ENCODE data around the gene RSAD1. TPM values are rescaled to one million over a fixed set of nuclear protein-coding genes. Genes with fewer than 3 reads are reported as not detected.

RSAD1 gene
- total RNA-seq, 1 donor from 2014 or later, result 37.3 TPM

DNA sequence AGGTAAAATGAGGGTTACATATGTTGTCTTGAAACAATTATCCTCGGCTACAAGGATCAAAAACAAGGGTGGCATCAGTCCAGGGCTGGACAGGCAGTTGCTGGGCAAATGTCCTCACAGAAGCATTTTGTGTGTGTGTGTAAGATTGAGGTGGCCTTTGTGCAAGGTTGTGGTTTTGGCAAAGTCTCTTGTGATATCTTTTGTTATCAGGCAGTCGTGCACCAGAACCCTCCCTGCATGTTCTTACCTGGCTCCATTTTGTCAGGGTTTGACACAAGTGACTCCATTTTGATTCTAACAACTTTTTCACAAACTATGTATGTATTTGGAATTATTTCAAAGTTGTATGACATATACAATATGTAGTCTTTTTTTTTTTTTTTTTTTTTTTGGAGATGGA, 30.0 kb upstream of the RSAD1 start:
- TF ChIP-seq POLR2AphosphoS5 (IDR thresholded peaks at IDR 0.05; ENCODE audit: insufficient read depth in 1 of 2, low read depth in 1 of 2) (no peak), POLR2A (IDR thresholded peaks at IDR 0.05) (no peak)
- TF ChIP-seq, protein P1, sequence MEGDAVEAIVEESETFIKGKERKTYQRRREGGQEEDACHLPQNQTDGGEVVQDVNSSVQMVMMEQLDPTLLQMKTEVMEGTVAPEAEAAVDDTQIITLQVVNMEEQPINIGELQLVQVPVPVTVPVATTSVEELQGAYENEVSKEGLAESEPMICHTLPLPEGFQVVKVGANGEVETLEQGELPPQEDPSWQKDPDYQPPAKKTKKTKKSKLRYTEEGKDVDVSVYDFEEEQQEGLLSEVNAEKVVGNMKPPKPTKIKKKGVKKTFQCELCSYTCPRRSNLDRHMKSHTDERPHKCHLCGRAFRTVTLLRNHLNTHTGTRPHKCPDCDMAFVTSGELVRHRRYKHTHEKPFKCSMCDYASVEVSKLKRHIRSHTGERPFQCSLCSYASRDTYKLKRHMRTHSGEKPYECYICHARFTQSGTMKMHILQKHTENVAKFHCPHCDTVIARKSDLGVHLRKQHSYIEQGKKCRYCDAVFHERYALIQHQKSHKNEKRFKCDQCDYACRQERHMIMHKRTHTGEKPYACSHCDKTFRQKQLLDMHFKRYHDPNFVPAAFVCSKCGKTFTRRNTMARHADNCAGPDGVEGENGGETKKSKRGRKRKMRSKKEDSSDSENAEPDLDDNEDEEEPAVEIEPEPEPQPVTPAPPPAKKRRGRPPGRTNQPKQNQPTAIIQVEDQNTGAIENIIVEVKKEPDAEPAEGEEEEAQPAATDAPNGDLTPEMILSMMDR (IDR thresholded peaks at IDR 0.05), result no peak
- H3K27me3 ChIP-seq, result no peaks in the 10 kb centered on the region
- H3K4me1 ChIP-seq, result peaks cover 32% of the 10 kb centered on the region
- H3K36me3 ChIP-seq, result no peaks in the 10 kb centered on the region
- no peak overlapping the region for H3K4me3 ChIP-seq
- H3K9me3 ChIP-seq, result no peaks in the 10 kb centered on the region
- H3K27ac ChIP-seq, result no peak overlapping the region
- no peak for DNase-seq (ENCODE audit: extremely low spot score in 2 of 2)
- intact Hi-C loops (cut with DNase I), result no loop called here

- Histone ChIP-seq H3K9me3 (no peaks in the 10 kb centered on the region), H3K27ac (no peak overlapping the region), H3K36me3 (no peaks in the 10 kb centered on the region), H3K4me1 (peaks cover 38% of the 10 kb centered on the region), H3K27me3 (no peaks in the 10 kb centered on the region), H3K4me3 (no peak overlapping the region)
- no peak for DNase-seq (ENCODE audit: extremely low spot score in 2 of 2)
- intact Hi-C loops (cut with DNase I), result no loop called here
- no peak for TF ChIP-seq POLR2AphosphoS5 (IDR thresholded peaks at IDR 0.05; ENCODE audit: insufficient read depth in 1 of 2, low read depth in 1 of 2)
- TF ChIP-seq, protein P1 (IDR thresholded peaks at IDR 0.05), result no peak
- TF ChIP-seq POLR2A (IDR thresholded peaks at IDR 0.05), result no peak
Measured at GRCh38 chr17:50451943-50452629, 26.6 kb upstream of the RSAD1 start.

- intact Hi-C loops (cut with DNase I), result no loop called here
- TF ChIP-seq POLR2AphosphoS5 (IDR thresholded peaks at IDR 0.05; ENCODE audit: insufficient read depth in 1 of 2, low read depth in 1 of 2) (no peak), POLR2A (IDR thresholded peaks at IDR 0.05) (no peak)
- TF ChIP-seq, protein P1 (IDR thresholded peaks at IDR 0.05), result no peak
- Histone ChIP-seq H3K4me1 (peaks cover 38% of the 10 kb centered on the region), H3K9me3 (no peaks in the 10 kb centered on the region), H3K4me3 (no peak overlapping the region), H3K36me3 (no peaks in the 10 kb centered on the region), H3K27me3 (no peaks in the 10 kb centered on the region), H3K27ac (no peak overlapping the region)
- DNase-seq (ENCODE audit: extremely low spot score in 2 of 2), result no peak
Measured at GRCh38 chr17:50452630-50453300, 25.9 kb upstream of the RSAD1 start.

- H3K36me3 ChIP-seq, result no peaks in the 10 kb centered on the region
- no peaks in the 10 kb centered on the region for H3K27me3 ChIP-seq
- TF ChIP-seq POLR2AphosphoS5 (IDR thresholded peaks at IDR 0.05; ENCODE audit: insufficient read depth in 1 of 2, low read depth in 1 of 2) (no peak), POLR2A (IDR thresholded peaks at IDR 0.05) (no peak)
- TF ChIP-seq, protein P1 (IDR thresholded peaks at IDR 0.05), result no peak
- no peak overlapping the region for H3K4me3 ChIP-seq
- peaks cover 48% of the 10 kb centered on the region for H3K4me1 ChIP-seq
- intact Hi-C loops (cut with DNase I), result no loop called here
- no peak for DNase-seq (ENCODE audit: extremely low spot score in 2 of 2)
- H3K27ac ChIP-seq, result no peak overlapping the region
- H3K9me3 ChIP-seq, result no peaks in the 10 kb centered on the region
Measured at GRCh38 chr17:50453901-50454300, 24.8 kb upstream of the RSAD1 start.

- H3K4me3 ChIP-seq, result no peak overlapping the region
- H3K27ac ChIP-seq, result no peak overlapping the region
- no peak for DNase-seq (ENCODE audit: extremely low spot score in 2 of 2)
- no peaks in the 10 kb centered on the region for H3K27me3 ChIP-seq
- no peaks in the 10 kb centered on the region for H3K9me3 ChIP-seq
- TF ChIP-seq, protein P1 (IDR thresholded peaks at IDR 0.05), result no peak
- TF ChIP-seq POLR2A (IDR thresholded peaks at IDR 0.05), result no peak
- no peak for TF ChIP-seq POLR2AphosphoS5 (IDR thresholded peaks at IDR 0.05; ENCODE audit: insufficient read depth in 1 of 2, low read depth in 1 of 2)
- H3K36me3 ChIP-seq, result no peaks in the 10 kb centered on the region
- H3K4me1 ChIP-seq, result peaks cover 32% of the 10 kb centered on the region
- intact Hi-C loops (cut with DNase I), result no loop called here
Measured at GRCh38 chr17:50457621-50458020, 21.0 kb upstream of the RSAD1 start.

Data from vagina (tissue), 2 donors.